Keratinocyte (primary cell): Measurements from ENCODE around the gene LRGUK. TPM values are rescaled to one million over a fixed set of nuclear protein-coding genes. Genes with fewer than 3 reads are reported as not detected.

ENCODE experiments used
- DNase-seq: peaks from one replicate; pipeline ENCODE4 v3.0.0-alpha.2; 2011; ENCODE audit warnings: low read depth, missing footprints, low spot score
- FAIRE-seq: peaks from 2 replicates; lab custom pipeline; 2011; peaks lifted over from hg19 to GRCh38; lab: Jason Lieb, UNC
- H2AFZ ChIP-seq: 2 replicates; pipeline ENCODE4 v1.6.0; 2012; ENCODE audit warnings: low read length, control low read depth, inconsistent platforms; ENCODE audit not compliant: control insufficient read depth
- H3K27ac ChIP-seq: 2 replicates; pipeline ENCODE4 v1.5.1; 2011; ENCODE audit warnings: low read length; ENCODE audit not compliant: control insufficient read depth, insufficient read depth
- H3K27me3 ChIP-seq: 3 replicates; pipeline ENCODE4 v1.6.0; 2011; ENCODE audit warnings: low read length; ENCODE audit not compliant: control insufficient read depth, insufficient read depth; ENCODE audit errors: extremely low read depth
- H3K36me3 ChIP-seq, 2 experiments: 2 replicates in 1 of 2; 3 replicates in 1 of 2; pipeline ENCODE4 v1.5.1; 2011; ENCODE audit warnings: low read length in 2 of 2, mild to moderate bottlenecking in 1 of 2; ENCODE audit not compliant: control insufficient read depth in 2 of 2, insufficient read depth in 2 of 2; ENCODE audit errors: extremely low read depth in 1 of 2
- H3K4me1 ChIP-seq: 3 replicates; pipeline ENCODE4 v1.5.1; 2011; ENCODE audit warnings: low read length; ENCODE audit not compliant: control insufficient read depth, insufficient read depth; ENCODE audit errors: extremely low read depth
- H3K4me2 ChIP-seq: 3 replicates; pipeline ENCODE4 v1.6.0; 2011; ENCODE audit warnings: low read depth, low read length; ENCODE audit not compliant: control insufficient read depth, insufficient read depth; ENCODE audit errors: extremely low read depth
- H3K4me3 ChIP-seq, 3 experiments: fragments of 200-600 bp in 1 of 3; sonication (generic) in 1 of 3; 2 replicates in 2 of 3; 3 replicates in 1 of 3; pipeline ENCODE4 v1.5.1; 2011 to 2016; ENCODE audit warnings: low read length in 3 of 3, mild to moderate bottlenecking in 3 of 3, control low read depth in 2 of 3, inconsistent platforms in 1 of 3, low read depth in 1 of 3, mixed read lengths in 1 of 3, mixed run types in 1 of 3, moderate library complexity in 1 of 3; ENCODE audit not compliant: control insufficient read depth in 2 of 3, insufficient read depth in 2 of 3; ENCODE audit errors: extremely low read depth in 1 of 3
- H3K79me2 ChIP-seq: 2 replicates; pipeline ENCODE4 v1.6.0; 2012; ENCODE audit warnings: low read length; ENCODE audit not compliant: control insufficient read depth, insufficient read depth
- H3K9ac ChIP-seq: 3 replicates; pipeline ENCODE4 v1.6.0; 2011; ENCODE audit warnings: low read length; ENCODE audit not compliant: control insufficient read depth, insufficient read depth; ENCODE audit errors: extremely low read depth
- H3K9me1 ChIP-seq: 3 replicates; pipeline ENCODE4 v1.6.0; 2011; ENCODE audit warnings: low read length; ENCODE audit not compliant: control insufficient read depth, insufficient read depth; ENCODE audit errors: extremely low read depth
- H3K9me3 ChIP-seq: 2 replicates; pipeline ENCODE4 v1.5.1; 2012; ENCODE audit warnings: low read depth, low read length; ENCODE audit not compliant: control insufficient read depth
- H4K20me1 ChIP-seq: 3 replicates; pipeline ENCODE4 v1.6.0; 2011; ENCODE audit warnings: low read length; ENCODE audit not compliant: control insufficient read depth, insufficient read depth; ENCODE audit errors: extremely low read depth
- CTCF ChIP-seq, 3 experiments: IDR thresholded peaks in 1 of 3; conservative IDR thresholded peaks in 1 of 3; optimal IDR thresholded peaks in 1 of 3; 2 replicates in 2 of 3; 3 replicates in 1 of 3; pipeline versions ENCODE3 to v1.5.1; 2011; ENCODE audit warnings: low read length in 3 of 3, mild to moderate bottlenecking in 3 of 3, moderate library complexity in 2 of 3, control low read depth in 1 of 3, inconsistent platforms in 1 of 3; ENCODE audit not compliant: insufficient read depth in 2 of 3; ENCODE audit errors: extremely low read depth in 1 of 3
- EZH2 ChIP-seq: IDR thresholded peaks from one replicate; pipeline ENCODE4 v1.6.1; 2012; ENCODE audit warnings: inconsistent platforms, mild to moderate bottlenecking, low read length, moderate library complexity
- dilution Hi-C: fragments of 300-500 bp; cut with MboI; formaldehyde crosslinking; loops from one replicate; pipeline ENCODE4 v1.7.0; 2020; ENCODE audit warnings: low sequenced_read_pairs; ENCODE audit not compliant: extremely low pct_ligation_motif_present
- polyA plus RNA-seq, 5 experiments: library from polyadenylated mRNA; depleted of rRNA in 3 of 5; stranded (reverse) in 3 of 5; stranded (forward) in 1 of 5; unstranded in 1 of 5; fragments of >200 nt; gene quantifications; 1 replicate in 1 of 5; 2 replicates in 3 of 5; 3 replicates in 1 of 5; pipeline versions ENCODE4 v1.2.1 to v1.2.3, GENCODE V29; 2011 to 2012; ENCODE audit warnings: missing spikeins in 2 of 5, low read depth in 1 of 5, low replicate concordance in 1 of 5

LRGUK gene
- polyA plus RNA-seq, 1 donor (not counting 4 experiments of a cell fraction or from before 2014, with no cell fraction given), result 0.50 TPM

- H3K27me3 ChIP-seq, result no peaks in the 10 kb centered on the region
- no peaks in the 10 kb centered on the region for H3K9me1 ChIP-seq
- TF ChIP-seq CTCF (optimal IDR thresholded peaks at IDR 0.05 in 1 of 3, IDR thresholded peaks at IDR 0.05 in 1 of 3, conservative IDR thresholded peaks at IDR 0.05 in 1 of 3; ENCODE audit: extremely low read depth in 1 of 3, insufficient read depth in 2 of 3, low read length in 3 of 3) (no peak), EZH2 (no peak)
- H3K9me3 ChIP-seq, result no peaks in the 10 kb centered on the region
- H3K4me1 ChIP-seq, result no peaks in the 10 kb centered on the region
- H3K36me3 ChIP-seq, result no peaks in the 10 kb centered on the region
- H4K20me1 ChIP-seq, result no peaks in the 10 kb centered on the region
- no peaks in the 10 kb centered on the region for H3K79me2 ChIP-seq
- no peak overlapping the region for H3K4me2 ChIP-seq
- no peak for DNase-seq
- no peak for FAIRE-seq
- H3K4me3 ChIP-seq, result no peak overlapping the region
- dilution Hi-C loops, result no loop called here
- no peak overlapping the region for H3K9ac ChIP-seq
- no peak overlapping the region for H3K27ac ChIP-seq
- H2AFZ ChIP-seq, result no peak overlapping the region
Observed at GRCh38 chr7:134141868-134142264, 14.7 kb downstream of the LRGUK start.

GRCh38 chr7:134153493-134154136 lies 26.5 kb downstream of the LRGUK start:
- H3K27me3 ChIP-seq, result no peaks in the 10 kb centered on the region
- DNase-seq (no peak), FAIRE-seq (no peak)
- H3K4me1 ChIP-seq, result no peaks in the 10 kb centered on the region
- no peak overlapping the region for H3K4me3 ChIP-seq
- dilution Hi-C loops, result no loop called here
- no peak overlapping the region for H2AFZ ChIP-seq
- no peak overlapping the region for H3K4me2 ChIP-seq
- no peaks in the 10 kb centered on the region for H3K79me2 ChIP-seq
- TF ChIP-seq CTCF (optimal IDR thresholded peaks at IDR 0.05 in 1 of 3, IDR thresholded peaks at IDR 0.05 in 1 of 3, conservative IDR thresholded peaks at IDR 0.05 in 1 of 3; ENCODE audit: extremely low read depth in 1 of 3, insufficient read depth in 2 of 3, low read length in 3 of 3) (no peak), EZH2 (no peak)
- no peaks in the 10 kb centered on the region for H3K9me3 ChIP-seq
- no peak overlapping the region for H3K27ac ChIP-seq
- H3K9me1 ChIP-seq, result no peaks in the 10 kb centered on the region
- H3K9ac ChIP-seq, result no peak overlapping the region
- H4K20me1 ChIP-seq, result no peaks in the 10 kb centered on the region
- no peaks in the 10 kb centered on the region for H3K36me3 ChIP-seq
